SW 1271 (cell line): ENCODE results near the gene KSR1.

Experiments used
- DNase-seq, 2 experiments: peaks; one replicate each; lab custom pipeline; 2025; lab: John Stamatoyannopoulos, UW

Gene KSR1

DNA sequence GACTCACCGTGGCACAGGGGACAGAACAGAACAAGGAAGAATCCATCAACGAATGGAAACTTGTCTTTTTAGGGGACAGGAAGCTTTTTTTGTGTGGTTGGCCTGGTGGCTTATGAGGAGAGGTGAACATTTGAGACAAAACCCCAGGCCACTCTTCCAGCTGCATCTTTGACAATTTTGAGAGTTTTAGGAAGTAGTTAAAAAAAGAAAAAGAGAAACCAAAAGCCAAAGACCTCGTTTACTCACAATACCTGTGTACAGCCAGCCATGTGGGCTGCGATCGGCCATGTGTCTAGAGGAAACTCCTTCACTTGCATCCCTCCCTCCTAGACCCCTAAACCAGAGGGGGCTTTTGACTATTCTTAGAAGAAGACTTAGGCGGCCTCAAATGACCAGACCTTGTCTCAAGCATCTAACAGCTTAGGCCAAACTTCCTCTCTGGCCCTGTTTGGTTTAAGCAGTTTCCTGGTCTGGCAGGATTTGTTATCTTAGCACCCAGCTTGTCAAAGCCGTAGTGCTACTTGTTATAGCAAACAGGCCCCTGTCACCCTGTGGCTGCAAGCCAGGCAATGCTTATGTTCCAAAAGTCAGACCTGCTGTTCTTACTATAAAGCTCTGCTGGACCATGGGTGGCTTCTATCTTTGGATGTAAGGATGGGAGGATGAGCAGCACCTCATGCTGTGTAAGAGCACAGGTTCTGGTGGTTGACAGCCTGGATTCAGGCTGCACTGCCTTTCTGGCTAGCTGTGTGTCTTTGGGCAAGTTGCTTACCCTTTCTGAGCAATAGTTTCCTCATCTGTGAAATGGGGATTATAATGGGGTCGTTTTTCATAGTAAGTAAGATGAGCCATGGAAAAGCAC lies 17.7 kb downstream of the KSR1 start:
- no peak for DNase-seq

DNA sequence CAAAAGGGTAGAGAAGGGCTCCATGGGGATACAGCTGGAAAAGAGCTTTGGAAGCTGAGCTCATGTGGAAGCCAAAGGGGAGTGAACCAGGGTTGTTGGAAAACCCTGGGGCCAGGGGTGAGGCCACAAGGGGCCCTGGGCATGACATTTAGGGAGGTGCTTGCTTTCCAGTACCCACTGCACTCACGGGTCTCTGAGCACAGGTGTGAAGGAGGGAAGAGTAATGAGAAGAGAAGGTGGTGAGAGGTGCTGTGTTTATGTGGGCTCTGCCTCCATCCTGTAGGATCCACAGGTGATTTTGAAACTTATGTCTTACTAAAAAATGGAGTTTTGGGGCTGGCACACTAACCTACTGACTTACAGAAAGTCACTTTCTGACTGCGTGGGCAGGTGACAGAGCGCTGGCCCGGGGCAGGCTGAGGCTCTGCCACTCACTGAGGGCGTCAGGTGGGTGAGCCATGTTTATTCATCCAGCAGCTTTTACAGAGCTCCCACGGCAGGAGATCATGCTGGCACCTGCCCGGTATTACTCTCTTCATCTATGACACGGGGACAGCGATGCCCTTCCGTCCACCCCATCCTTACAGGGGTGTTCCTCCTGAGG lies 18.9 kb downstream of the KSR1 start:
- DNase-seq, result no peak

DNA sequence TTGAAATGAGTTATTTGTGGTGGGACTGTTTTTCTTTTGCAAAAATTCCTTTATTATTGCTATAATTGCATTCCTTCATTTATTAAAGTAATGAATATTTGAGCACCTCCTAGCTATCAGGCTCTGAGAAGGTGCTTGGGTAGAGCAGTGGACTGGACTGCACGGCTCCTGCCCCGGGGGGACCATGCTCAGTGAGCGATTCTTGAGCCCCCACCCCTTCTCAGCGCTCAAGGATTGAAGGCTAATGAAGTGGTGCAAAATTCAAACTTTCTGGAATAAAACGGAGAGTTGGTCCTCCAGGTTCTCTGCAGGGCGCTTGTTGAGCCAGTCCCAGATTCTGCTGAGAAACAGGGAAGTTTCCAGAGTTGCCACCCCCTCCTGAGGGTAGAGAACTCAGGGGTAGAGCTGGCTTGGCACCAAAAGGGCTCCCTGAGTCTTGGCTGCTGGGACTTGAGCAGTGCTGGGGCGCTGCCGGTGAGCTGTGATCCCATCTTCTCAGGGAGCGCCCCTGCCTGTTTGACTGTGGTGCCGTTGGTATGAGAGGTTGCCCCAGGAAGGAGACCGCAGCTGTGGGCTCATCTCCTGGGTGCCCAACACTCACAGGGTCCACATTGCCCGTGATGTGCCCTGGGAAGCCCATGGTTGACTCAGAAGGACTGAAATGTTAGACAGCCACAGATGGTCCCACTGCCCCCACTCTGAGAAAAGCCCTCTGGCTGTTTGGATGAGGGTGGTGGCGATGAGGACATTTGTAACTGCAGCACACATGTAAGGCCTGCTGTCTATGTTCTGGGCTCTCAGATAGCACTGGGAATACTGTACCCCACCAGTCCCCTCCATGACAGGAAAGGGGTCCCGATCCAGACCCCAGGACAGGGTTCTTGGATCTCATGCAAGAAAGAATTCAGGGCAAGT lies 20.0 kb downstream of the KSR1 start:
- DNase-seq, result no peak

DNA sequence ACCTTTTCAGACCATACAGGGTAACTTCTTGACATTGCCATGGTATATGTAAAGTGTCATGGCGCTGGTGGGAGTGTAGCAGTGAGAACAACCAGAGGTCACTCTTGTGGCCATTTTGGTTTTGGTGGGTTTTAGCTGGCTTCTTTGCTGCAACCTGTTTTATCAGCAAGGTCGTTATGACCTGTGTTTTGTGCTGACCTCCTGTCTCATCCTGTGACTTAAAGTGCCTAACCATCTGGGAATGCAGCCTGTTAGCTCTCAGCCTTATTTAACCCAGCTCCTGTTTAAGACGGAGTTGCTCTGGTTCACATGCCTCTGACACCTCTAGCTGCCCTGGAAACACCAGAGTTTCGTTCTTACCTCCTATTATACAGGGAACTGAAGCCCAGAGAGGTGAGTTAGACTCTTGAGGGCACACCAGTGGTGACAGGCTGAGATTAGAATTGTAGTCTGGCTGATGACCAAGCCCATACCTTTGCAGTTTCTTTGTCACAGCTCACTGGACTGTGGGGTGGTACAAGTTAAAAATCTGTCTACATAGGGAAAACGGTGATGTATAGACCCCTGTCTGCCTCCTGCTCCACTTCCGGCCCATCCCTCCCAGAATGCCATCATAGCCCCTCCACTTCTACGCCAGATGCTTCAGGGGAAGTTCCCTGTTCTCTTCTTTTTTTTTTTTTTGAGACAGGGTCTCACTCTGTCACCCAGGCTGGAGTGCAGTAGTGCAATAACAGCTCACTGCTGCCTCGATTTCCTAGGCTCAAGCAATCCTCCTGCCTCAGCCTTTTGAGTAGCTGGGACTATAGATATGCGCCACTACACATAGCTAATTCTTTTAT lies 21.0 kb downstream of the KSR1 start:
- no peak for DNase-seq

DNA sequence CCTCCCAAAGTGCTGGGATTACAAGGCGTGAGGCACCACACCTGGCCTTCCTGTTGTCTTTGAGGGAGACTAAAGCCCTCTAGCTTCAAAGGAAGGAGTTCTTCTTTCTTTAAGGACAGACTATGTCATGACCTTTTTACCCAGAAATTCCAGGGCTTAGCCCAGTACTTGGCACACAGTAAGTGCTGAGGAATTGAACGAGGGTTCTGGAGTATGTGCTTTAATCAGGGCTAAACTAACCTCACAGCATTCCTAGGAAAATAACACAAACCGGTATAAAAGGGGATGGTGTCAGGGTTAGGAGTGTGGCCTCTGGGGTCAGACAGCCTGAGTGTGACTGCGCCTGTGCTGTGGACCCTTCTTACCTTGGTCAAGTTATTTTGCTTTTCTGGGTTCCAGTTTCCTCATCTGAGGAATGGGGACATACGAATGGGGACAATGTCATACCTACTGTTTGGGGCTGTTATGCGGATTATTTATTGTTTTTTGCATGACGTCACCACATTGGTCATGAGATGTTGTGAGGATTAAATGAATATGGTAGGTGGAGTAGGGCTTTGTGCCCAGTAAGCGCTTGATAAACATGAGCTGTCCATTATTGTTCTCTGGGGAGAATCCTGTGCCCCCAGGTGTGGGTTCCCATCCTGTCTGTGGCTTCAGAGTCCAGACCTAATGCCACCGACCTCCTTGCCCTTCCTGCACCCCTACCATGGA lies 21.9 kb downstream of the KSR1 start:
- DNase-seq, result no peak

DNA sequence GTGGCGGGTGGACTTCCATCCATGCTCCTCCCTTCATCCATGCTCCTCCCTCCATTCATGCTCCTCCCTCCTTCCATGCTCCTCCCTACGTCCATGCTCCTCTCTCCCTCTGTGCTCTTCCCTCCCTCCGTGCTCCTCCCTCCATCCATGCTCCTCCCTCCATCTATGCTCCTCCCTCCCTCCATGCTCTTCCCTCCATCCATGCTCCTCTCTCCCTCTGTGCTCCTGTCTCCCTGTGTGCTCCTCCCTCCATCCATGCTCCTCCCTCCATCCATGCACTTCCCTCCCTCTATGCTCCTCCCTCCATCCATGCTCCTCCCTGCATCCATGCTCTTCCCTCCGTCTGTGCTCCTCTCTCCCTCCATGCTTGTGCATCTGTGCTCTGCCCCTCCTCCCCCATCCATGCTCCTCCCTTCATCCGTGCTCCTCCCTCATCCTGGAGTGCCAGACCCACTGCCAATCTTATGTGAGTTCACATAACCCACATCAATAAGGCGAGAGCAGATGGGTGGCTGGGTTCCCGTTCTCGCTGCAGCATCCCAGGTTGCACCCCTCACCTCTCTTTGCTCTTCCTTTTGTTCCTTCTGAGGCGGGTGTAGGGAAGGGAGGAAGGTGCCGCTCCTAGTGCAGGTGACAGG lies 22.8 kb downstream of the KSR1 start:
- peak in 1 of 2 experiments; percentile 18 for DNase-seq

DNA sequence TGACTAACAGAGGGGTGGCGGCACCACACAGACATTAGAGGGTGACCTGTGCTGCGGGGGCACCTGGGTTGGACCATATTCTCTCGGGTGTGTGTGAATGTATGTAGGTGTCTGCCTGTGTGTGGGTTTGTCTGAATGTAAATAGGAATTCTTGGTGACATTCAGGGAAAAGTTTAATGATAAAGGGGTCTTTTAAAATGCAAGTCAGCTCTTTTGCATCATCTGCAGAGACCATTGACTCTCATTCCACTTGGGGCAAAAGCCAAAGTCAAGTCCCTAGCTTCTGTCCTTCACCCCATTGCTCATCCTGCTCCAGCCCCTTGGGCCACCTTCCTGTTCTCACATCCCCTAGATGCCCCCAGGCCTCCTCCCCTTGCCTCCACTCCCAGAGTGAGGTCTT lies 23.6 kb downstream of the KSR1 start:
- no peak for DNase-seq

DNA sequence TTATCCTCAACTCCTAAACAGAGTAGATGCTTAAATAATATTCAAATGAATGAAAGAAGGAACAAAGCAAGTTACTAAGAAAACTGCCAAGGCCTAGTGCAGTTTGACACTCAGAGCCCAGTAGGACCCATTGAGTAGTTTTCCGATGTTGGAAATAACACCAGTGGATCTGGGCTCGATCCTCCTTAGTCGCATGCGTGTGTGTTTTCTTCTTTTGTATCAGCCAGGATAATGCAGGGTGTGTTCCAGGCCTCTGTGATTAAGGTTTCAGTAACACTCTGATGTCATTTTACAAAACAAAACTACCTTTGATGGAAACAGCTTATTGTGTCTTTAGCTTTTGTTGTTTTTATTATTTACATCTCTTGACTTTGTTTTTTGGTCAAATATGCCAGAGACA lies 24.5 kb downstream of the KSR1 start:
- DNase-seq, result no peak

DNA sequence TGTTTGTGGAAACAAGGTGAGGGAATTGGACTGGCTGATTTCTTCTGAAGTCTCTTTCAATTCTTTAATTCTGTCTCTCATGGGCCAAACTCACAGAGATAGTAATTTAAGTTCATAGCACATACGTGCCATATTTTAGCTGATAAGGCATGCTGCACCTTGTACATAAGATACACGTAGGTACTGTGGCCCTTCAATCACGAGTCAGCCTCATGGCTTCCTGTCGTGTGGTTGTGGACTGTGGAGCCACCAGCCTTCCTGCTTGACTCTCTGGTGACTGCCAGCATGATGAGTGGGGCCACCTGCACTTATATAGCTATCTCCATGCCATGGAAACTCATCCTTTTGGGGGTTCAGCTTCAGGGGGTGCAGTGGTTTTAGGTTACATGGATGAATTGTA lies 25.1 kb downstream of the KSR1 start:
- no peak for DNase-seq

DNA sequence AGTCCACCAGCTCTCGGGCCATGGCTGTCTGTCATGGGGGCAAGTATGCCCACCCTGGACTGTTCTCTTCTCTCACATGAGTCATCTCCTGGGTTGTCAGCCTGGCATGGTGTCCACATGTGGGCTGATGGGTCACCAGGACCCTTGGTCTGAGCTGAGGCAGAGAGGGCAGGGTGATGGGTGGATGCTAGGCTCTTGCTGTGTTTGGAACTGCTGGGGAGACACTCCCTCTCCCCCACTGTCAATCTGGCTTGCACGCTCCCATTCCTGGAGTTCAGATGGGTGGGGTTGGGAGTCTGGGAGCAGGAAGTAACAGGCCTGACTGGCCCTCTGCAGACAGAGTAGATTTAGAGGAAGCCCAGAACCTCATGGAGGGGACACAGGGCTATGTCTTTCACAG lies 28.9 kb downstream of the KSR1 start:
- DNase-seq, result no peak

DNA sequence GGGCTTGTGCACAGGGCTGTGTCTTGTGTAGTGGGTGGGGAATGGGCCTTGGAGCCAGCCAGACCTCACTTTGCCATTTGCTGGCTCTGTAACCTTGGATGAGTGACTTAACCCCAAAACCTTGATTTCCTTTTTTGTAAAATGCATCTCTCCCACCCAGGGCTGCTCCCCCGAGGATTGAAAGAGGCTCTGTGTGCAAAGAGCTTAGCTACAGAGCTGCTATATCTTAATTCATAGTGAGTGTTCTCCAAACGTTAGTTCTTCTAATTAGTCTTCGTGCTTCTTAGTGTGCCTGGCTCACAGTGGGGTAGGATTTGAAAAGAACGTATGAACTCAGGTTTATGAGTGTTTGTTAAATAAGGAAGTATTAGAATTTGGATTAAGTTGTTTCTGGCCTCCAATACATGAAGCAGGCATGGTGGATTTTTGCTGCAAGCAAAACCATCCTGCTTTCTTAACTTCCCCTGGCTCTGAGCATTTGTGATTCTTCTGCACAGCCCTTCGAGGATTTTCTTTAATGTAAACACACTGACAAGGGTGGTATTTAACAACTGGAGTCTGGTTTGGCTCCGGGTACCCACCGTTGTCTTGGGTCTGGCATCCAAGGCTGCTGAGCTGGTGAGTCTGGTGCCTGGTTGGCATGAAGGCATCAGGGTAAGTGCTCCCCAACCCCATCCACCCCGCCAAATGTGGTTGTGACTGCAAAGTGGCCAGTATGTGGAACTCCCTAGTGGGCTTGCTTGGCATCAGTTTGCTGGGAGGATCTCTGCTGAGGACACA lies 29.7 kb downstream of the KSR1 start:
- DNase-seq, result no peak

DNA sequence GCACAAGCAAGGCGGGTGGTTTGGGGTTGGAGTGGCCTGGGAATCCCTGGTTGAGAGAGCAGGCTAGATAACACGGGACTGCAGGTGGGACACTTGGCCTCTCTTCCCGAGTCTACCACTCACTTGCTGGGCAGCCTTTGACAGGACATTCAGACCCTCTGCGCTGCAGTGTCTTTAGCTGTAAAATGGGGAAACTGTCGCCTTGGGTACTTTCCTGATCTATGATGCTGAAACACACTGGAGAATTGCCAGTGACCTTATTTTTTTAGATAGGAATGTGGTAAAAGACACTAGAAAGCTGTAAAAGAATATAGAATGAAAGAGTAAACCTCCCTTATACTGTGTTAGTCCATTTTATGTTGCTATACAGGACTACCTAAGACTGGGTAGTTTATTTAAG lies 30.5 kb downstream of the KSR1 start:
- no peak for DNase-seq

DNA sequence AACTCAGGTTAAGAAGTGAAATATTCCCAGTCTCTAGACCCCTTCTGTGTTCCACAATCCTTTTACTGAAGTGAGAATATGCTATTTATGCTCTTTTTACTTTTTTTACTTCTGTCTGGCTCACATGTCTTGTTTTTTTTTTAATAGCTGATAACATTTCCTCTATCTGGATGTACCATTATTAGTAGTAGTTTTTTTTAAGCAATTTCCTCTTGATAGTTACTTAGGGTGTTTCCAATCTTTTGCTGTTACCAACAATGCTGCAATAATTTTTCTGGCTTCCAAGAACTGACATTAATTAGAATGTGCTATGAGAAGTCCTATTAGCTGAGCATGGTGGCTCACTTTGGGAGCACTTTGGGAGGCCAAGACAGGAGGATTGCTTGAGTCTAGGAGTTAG lies 32.0 kb downstream of the KSR1 start:
- DNase-seq, result no peak

DNA sequence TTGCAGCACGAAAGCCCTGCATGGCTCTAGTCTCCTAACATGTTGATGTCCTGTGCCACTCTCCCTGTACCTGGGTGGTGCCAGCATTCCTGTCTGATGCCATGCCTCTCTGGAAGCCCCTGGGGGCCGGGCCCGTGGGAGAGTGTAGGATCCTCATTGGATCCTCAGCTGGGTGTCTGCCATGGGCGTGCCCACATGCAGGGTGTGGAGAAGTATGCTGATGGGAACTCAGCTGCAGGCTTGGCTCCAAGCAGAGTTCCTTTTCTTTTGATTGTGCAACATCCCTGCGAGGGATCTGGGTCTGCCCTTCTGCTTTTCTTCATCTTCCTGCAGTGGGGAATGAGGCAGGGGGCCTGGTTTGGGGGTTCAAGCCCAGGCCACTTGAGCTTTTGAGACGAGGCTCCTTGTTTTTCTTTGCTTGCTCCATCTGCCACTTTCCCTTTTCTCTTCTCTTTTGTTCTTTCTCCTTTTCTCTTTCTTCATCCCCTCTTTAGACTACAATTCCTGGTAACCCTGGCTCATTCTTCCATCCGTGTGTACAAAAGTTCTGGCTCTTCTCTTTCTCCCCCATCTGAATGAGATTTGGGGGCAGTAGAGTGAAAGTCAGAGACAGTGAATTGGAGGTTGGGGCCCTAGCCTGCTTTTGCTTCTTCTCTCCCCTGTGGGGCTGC lies 32.9 kb downstream of the KSR1 start:
- DNase-seq, result no peak

DNA sequence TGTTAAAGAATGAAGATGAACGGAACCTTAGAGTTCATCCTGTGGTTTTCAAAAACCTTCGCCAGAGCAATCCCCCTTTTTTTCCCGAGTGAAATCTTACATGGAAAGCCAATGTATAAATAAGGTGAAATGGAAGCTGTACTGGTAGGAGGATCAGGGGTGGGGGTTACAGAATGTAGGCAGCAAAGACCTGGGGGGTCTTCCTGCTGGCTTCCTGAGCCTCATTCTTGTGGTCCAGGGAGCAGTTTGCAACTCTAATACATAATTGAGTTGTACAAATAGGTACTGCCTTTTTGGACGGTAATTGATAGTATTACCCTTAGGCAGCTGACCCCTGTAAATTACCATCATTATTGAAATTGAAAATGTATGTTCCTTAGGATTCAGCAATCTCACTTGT lies 34.1 kb downstream of the KSR1 start:
- no peak for DNase-seq

DNA sequence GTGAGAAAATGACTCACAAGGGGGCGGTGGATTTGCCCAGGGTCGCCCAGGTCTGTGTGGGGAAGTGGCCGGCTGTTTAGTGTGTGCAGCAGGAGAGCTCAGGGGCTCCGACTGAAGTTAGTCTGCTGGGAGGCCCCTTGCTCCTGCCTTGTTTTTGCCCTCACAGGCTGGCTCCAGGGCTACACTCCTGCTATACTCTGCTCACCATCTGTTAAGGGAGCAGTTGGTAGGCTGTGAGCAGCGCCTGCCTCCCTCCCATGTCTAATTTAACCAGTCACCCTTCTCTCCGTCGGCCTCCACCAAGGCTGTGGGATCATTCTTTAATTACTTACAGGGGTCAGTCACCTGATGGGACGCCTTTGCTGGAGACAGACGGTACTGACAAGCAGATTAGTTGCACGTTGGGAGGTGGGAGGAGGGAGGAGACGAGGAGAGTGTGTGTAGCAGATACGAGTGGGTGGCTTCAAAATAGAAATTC lies 35.5 kb downstream of the KSR1 start:
- no peak for DNase-seq

DNA sequence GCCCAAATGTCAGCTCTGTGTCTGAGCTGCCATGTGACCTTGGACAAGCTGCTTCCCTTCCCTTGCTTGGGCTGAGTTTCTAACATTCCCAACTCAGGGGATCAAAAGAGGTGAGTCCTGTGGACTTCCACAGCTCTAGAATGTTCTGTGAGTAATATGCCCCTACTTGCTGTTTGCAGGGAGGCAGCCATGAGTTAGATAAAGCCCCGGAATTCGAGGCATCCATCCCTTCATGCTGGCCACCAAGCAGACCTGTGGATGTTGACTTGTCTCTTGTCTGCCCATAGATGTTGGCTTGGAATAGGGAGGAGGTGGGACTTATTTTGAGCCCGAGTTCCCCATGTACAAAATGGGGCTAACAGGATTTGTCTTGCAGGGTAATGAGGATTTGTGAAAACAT lies 36.2 kb downstream of the KSR1 start:
- no peak for DNase-seq

DNA sequence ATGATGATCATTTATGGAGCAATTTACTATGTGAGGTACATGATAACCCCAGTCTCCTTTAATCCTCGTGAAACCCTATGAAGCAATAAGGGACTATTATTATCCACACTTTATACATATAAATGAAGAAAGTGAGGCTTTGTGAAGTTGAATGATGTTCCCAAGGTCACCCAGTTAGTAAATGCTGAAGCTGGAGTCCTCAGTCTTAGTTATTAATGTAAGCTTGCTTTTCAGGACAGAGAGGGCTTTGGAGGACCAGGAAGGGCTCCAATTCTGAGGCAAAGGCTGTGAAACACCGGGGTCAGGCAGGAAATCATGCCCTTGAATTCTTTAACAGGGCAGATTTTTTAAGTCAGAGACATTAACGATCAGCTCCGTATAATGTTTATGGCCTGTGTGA lies 36.8 kb downstream of the KSR1 start:
- no peak for DNase-seq
